Left ventricle myocardium superior (tissue), 1 donor: ENCODE data around the gene CABP7. TPM values are rescaled to one million over a fixed set of nuclear protein-coding genes. Genes with fewer than 3 reads are reported as not detected.
"Not testable (repeated sequence)": the region's sequence is repeated elsewhere in the genome, so short reads cannot be mapped to it uniquely, and the experiment has no call there.

Experiments
- ATAC-seq: fragments of 200-7000 bp; cut with Tn5 transposase; one replicate; pipeline ENCODE4 v1.9.1; 2020; ENCODE audit warnings: mild to moderate bottlenecking, moderate library complexity
- DNase-seq: peaks from one replicate; pipeline ENCODE4 v3.0.0-alpha.2; 2020
- intact Hi-C: fragments of 100-400 bp; cut with micrococcal nuclease; formaldehyde crosslinking; loops from one replicate; pipeline ENCODE4 v1.11.0; 2022
- total RNA-seq: library from RNA; stranded (reverse); fragmentation: NEBNext Ultra II Directional; extraction: Animal tissue kit (Norgen Biotek cat#: 25700); gene quantifications from one replicate; pipeline ENCODE4 v1.2.1, GENCODE V29; 2021
- donor health status: DM: no; HTN: yes; CAD: no; lungs with severe emphysema.

The CABP7 gene
- total RNA-seq, 1 donor from 2014 or later, result not detected

GRCh38 chr22:29738118-29738815 is 18.5 kb downstream of the CABP7 start:
- intact Hi-C loops, result no loop called here
- DNase-seq, result no peak
- no peak for ATAC-seq

- no peak for ATAC-seq
- DNase-seq, result no peak
- intact Hi-C loops, result no loop called here
Observed at GRCh38 chr22:29739346-29739875, 19.6 kb downstream of the CABP7 start.

- intact Hi-C loops, result no loop called here
- DNase-seq (no peak), ATAC-seq (no peak)
Observed at GRCh38 chr22:29740216-29740615, 20.4 kb downstream of the CABP7 start.

GRCh38 chr22:29741926-29742325 is 22.1 kb downstream of the CABP7 start:
- no peak for DNase-seq
- ATAC-seq, result no peak
- intact Hi-C loops, result no loop called here

- intact Hi-C loops, result no loop called here
- DNase-seq, result no peak
Observed at GRCh38 chr22:29742326-29742725, 22.5 kb downstream of the CABP7 start.

GRCh38 chr22:29744902-29745301 is 25.1 kb downstream of the CABP7 start:
- intact Hi-C loops, result no loop called here
- ATAC-seq, result no peak
- no peak for DNase-seq

More at GRCh38 chr22:29742326-29742725, 22.5 kb downstream of the CABP7 start:
- ATAC-seq, result no peak

GRCh38 chr22:29747832-29748231 is 28.0 kb downstream of the CABP7 start:
- intact Hi-C loops, result no loop called here
- DNase-seq (no peak), ATAC-seq (no peak)

- DNase-seq, result no peak
- no peak for ATAC-seq
- intact Hi-C loops, result no loop called here
Observed at GRCh38 chr22:29748248-29748893, 28.6 kb downstream of the CABP7 start.

GRCh38 chr22:29750029-29750428 is 30.2 kb downstream of the CABP7 start:
- ATAC-seq (no peak), DNase-seq (no peak)
- intact Hi-C loops, result no loop called here

- no peak for ATAC-seq
- intact Hi-C loops, result no loop called here
- no peak for DNase-seq
Observed at GRCh38 chr22:29750559-29751538, 31.0 kb downstream of the CABP7 start.

- DNase-seq (no peak), ATAC-seq (no peak)
- intact Hi-C loops, result no loop called here
Observed at GRCh38 chr22:29751669-29752068, 31.9 kb downstream of the CABP7 start.

- no peak for ATAC-seq
- DNase-seq, result no peak
Observed at GRCh38 chr22:29753808-29754657, 34.2 kb downstream of the CABP7 start.

GRCh38 chr22:29754658-29755395 is 35.0 kb downstream of the CABP7 start:
- DNase-seq, intact Hi-C loops, ATAC-seq: not testable (repeated sequence)

More at GRCh38 chr22:29753808-29754657, 34.2 kb downstream of the CABP7 start:
- intact Hi-C loops, result no loop called here

- peak; percentile 53 for DNase-seq
- peak; percentile 64 for ATAC-seq
- intact Hi-C loops, result no loop called here
Observed at GRCh38 chr22:29755889-29756288, 36.1 kb downstream of the CABP7 start.

GRCh38 chr22:29756341-29756740 is 36.5 kb downstream of the CABP7 start:
- intact Hi-C loops, result no loop called here
- ATAC-seq (no peak), DNase-seq (no peak)

GRCh38 chr22:29757096-29757495 is 37.3 kb downstream of the CABP7 start:
- DNase-seq (no peak), ATAC-seq (no peak)
- intact Hi-C loops, result no loop called here

GRCh38 chr22:29758068-29758622 is 38.3 kb downstream of the CABP7 start:
- ATAC-seq (no peak), DNase-seq (no peak)
- intact Hi-C loops, result no loop called here

GRCh38 chr22:29758959-29759358 is 39.2 kb downstream of the CABP7 start:
- DNase-seq (no peak), ATAC-seq (peak; percentile 27)
- intact Hi-C loops, result no loop called here
